ENCODE data around the gene HINT3. TPM values are rescaled to one million over a fixed set of nuclear protein-coding genes. Genes with fewer than 3 reads are reported as not detected.

HINT3 gene
- polyA plus RNA-seq, 1 donor (not counting 4 experiments of a cell fraction or from before 2014, with no cell fraction given): 3.9 TPM

- no peaks in the 10 kb centered on the region for H4K20me1 ChIP-seq (ENCODE audit: control insufficient read depth, extremely low read depth, insufficient read depth, low read length)
- TF ChIP-seq CTCF (optimal IDR thresholded peaks at IDR 0.05 in 1 of 3, IDR thresholded peaks at IDR 0.05 in 1 of 3, conservative IDR thresholded peaks at IDR 0.05 in 1 of 3; ENCODE audit: extremely low read depth in 1 of 3, insufficient read depth in 2 of 3, low read length in 3 of 3) (no peak), EZH2 (IDR thresholded peaks at IDR 0.05; ENCODE audit: low read length) (no peak)
- no peak overlapping the region for H3K4me3 ChIP-seq (ENCODE audit: control insufficient read depth in 2 of 3, extremely low read depth in 1 of 3, insufficient read depth in 2 of 3, low read depth in 1 of 3, low read length in 3 of 3)
- H3K79me2 ChIP-seq (ENCODE audit: control insufficient read depth, insufficient read depth, low read length): no peaks in the 10 kb centered on the region
- FAIRE-seq: no peak
- dilution Hi-C loops (cut with MboI; ENCODE audit: extremely low pct_ligation_motif_present, low sequenced_read_pairs): no loop called here
- H2AFZ ChIP-seq (ENCODE audit: control insufficient read depth, low read length): no peak overlapping the region
- no peaks in the 10 kb centered on the region for H3K4me1 ChIP-seq (ENCODE audit: control insufficient read depth, extremely low read depth, insufficient read depth, low read length)
- H3K27me3 ChIP-seq (ENCODE audit: control insufficient read depth, extremely low read depth, insufficient read depth, low read length): no peaks in the 10 kb centered on the region
- H3K9ac ChIP-seq (ENCODE audit: control insufficient read depth, extremely low read depth, insufficient read depth, low read length): no peak overlapping the region
- no peaks in the 10 kb centered on the region for H3K9me3 ChIP-seq (ENCODE audit: control insufficient read depth, low read depth, low read length)
- no peak for DNase-seq (ENCODE audit: low read depth, low spot score)
- no peak overlapping the region for H3K4me2 ChIP-seq (ENCODE audit: control insufficient read depth, extremely low read depth, insufficient read depth, low read depth, low read length)
- H3K9me1 ChIP-seq (ENCODE audit: control insufficient read depth, extremely low read depth, insufficient read depth, low read length): no peaks in the 10 kb centered on the region
- H3K27ac ChIP-seq (ENCODE audit: control insufficient read depth, insufficient read depth, low read length): no peak overlapping the region
- peaks cover 0 to 5% of the 10 kb centered on the region in 2 experiments for H3K36me3 ChIP-seq (ENCODE audit: control insufficient read depth in 2 of 2, extremely low read depth in 1 of 2, insufficient read depth in 2 of 2, low read length in 2 of 2)
Measured at GRCh38 chr6:125963817-125964216, 7.2 kb downstream of the HINT3 start.

- dilution Hi-C loops (cut with MboI; ENCODE audit: extremely low pct_ligation_motif_present, low sequenced_read_pairs): no loop called here
- H3K79me2 ChIP-seq (ENCODE audit: control insufficient read depth, insufficient read depth, low read length): no peaks in the 10 kb centered on the region
- H3K9me3 ChIP-seq (ENCODE audit: control insufficient read depth, low read depth, low read length): no peaks in the 10 kb centered on the region
- H3K9me1 ChIP-seq (ENCODE audit: control insufficient read depth, extremely low read depth, insufficient read depth, low read length): no peaks in the 10 kb centered on the region
- H3K27ac ChIP-seq (ENCODE audit: control insufficient read depth, insufficient read depth, low read length): no peak overlapping the region
- H3K4me1 ChIP-seq (ENCODE audit: control insufficient read depth, extremely low read depth, insufficient read depth, low read length): no peaks in the 10 kb centered on the region
- no peak overlapping the region for H3K4me2 ChIP-seq (ENCODE audit: control insufficient read depth, extremely low read depth, insufficient read depth, low read depth, low read length)
- H3K27me3 ChIP-seq (ENCODE audit: control insufficient read depth, extremely low read depth, insufficient read depth, low read length): no peaks in the 10 kb centered on the region
- DNase-seq (ENCODE audit: low read depth, low spot score) (no peak), FAIRE-seq (no peak)
- no peak overlapping the region for H3K9ac ChIP-seq (ENCODE audit: control insufficient read depth, extremely low read depth, insufficient read depth, low read length)
- no peak overlapping the region for H2AFZ ChIP-seq (ENCODE audit: control insufficient read depth, low read length)
- H3K36me3 ChIP-seq (ENCODE audit: control insufficient read depth in 2 of 2, extremely low read depth in 1 of 2, insufficient read depth in 2 of 2, low read length in 2 of 2): peaks cover 0 to 5% of the 10 kb centered on the region in 2 experiments
- TF ChIP-seq CTCF (optimal IDR thresholded peaks at IDR 0.05 in 1 of 3, IDR thresholded peaks at IDR 0.05 in 1 of 3, conservative IDR thresholded peaks at IDR 0.05 in 1 of 3; ENCODE audit: extremely low read depth in 1 of 3, insufficient read depth in 2 of 3, low read length in 3 of 3) (no peak), EZH2 (IDR thresholded peaks at IDR 0.05; ENCODE audit: low read length) (no peak)
- H3K4me3 ChIP-seq (ENCODE audit: control insufficient read depth in 2 of 3, extremely low read depth in 1 of 3, insufficient read depth in 2 of 3, low read depth in 1 of 3, low read length in 3 of 3): no peak overlapping the region
- no peaks in the 10 kb centered on the region for H4K20me1 ChIP-seq (ENCODE audit: control insufficient read depth, extremely low read depth, insufficient read depth, low read length)
Measured at GRCh38 chr6:125966569-125966968, 10.0 kb downstream of the HINT3 start.

Data from keratinocyte (primary cell).